Epithelial cell of esophagus (primary cell): ENCODE results near the gene SND1.

Source experiments
- DNase-seq: peaks from one replicate; pipeline ENCODE4 v3.0.0; 2010; ENCODE audit warnings: low read depth
- H3K4me3 ChIP-seq: 2 replicates; pipeline ENCODE4 v1.5.1; 2011; ENCODE audit warnings: mild to moderate bottlenecking, low read length, control low read depth
- CTCF ChIP-seq: IDR thresholded peaks from 2 replicates; pipeline ENCODE4 v1.5.1; 2011; ENCODE audit warnings: low read depth, mild to moderate bottlenecking, low read length, control low read depth, inconsistent platforms; ENCODE audit not compliant: insufficient read depth; ENCODE audit errors: missing control alignments

Gene SND1

DNA sequence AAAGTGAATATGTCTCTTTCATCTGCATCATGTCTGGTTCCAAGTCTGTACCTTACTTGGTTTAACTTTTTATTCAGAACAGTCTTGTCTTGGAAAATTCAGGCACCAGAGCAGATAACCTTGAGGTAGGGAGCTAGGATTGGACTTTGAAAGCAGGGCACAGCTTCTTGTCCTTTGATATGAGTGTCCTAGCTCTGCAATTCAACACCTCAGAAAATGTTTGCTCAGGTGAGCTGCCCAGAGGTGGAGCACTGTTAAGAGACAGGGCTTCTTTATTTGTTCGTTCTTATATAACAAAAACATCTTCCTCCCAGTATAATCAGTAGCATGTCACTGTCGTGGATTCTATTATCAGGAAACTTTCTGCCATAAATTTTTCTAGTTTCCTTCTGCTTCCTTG is 260.9 kb downstream of the SND1 start:
- no peak overlapping the region for H3K4me3 ChIP-seq
- DNase-seq = no peak
- no peak for TF ChIP-seq CTCF

DNA sequence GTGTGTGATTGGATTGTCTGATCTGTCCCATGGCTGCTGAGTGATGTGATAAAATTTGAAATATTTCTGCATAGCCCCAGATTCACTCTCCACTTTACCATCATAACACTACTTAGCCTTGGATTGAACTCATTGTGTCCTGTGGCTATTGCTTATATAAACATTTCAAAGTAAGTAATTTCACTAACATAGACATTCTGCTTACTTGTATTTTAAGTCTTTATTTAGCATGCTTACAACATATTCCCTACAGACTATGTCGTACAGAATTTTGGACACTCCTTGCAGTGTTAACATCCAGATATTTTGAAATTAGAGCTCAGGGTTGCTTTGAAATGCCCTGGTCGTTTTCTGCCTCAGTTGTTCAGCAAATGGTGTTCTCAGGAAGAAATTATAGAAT is 261.7 kb downstream of the SND1 start:
- TF ChIP-seq CTCF = no peak
- no peak overlapping the region for H3K4me3 ChIP-seq
- DNase-seq = no peak

DNA sequence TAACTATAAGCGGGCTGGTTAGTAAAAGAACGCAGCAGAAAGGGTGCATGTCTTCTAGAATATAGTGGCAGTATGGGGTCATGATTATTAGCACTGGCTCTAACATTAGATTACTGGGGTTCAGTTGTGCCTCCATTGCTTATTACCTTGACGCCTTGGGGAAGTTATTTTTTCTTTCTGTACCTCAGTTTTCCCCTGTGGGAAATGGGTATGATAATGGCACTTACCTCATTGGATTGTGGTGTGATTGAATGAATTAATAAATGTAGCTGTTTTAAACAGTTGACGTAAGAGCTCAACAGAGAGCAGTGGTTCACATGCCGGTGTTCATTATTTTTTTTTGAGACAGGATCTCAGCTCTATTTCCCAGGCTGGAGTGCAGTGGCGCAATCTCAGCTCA is 262.7 kb downstream of the SND1 start:
- TF ChIP-seq CTCF = no peak
- H3K4me3 ChIP-seq = no peak overlapping the region
- DNase-seq = no peak

- H3K4me3 ChIP-seq = no peak overlapping the region
- TF ChIP-seq CTCF = no peak
- no peak for DNase-seq
Measured at GRCh38 chr7:127916735-127917134, 264.7 kb downstream of the SND1 start.

- DNase-seq = no peak
- no peak for TF ChIP-seq CTCF
- no peak overlapping the region for H3K4me3 ChIP-seq
Measured at GRCh38 chr7:127918130-127918529, 266.1 kb downstream of the SND1 start.

- no peak overlapping the region for H3K4me3 ChIP-seq
- peak; percentile 41 for DNase-seq
- no peak for TF ChIP-seq CTCF
Measured at GRCh38 chr7:127920787-127921438, 268.9 kb downstream of the SND1 start.

DNA sequence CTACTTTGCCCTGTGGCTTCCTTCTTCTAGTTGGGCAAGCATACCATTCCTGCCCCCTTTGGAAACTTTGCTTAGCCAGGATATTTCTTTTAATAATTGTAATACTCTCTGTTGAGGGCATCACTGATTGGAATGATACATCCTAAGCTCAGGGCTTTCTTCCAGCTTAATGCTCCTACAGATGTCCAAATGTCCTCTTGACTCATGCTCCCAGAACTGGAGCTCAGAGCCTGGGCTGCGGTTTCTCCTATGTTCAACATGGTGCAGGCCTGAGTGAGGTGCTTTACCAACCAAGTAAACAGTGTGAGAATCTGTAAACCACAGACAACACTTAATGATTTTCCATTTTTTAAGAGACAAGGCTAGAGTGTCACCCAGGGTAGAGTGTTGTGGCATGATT is 270.7 kb downstream of the SND1 start:
- no peak for TF ChIP-seq CTCF
- DNase-seq = no peak

More for the DNA sequence above, 270.7 kb downstream of the SND1 start:
- H3K4me3 ChIP-seq = no peak overlapping the region
